GM10266 (cell line): ENCODE results near the gene QRFP.

ENCODE experiments used
- DNase-seq: peaks from one replicate; pipeline ENCODE4 v3.0.0; 2012; ENCODE audit errors: extremely low spot score
- TF ChIP-seq, protein P1 (sequence below): IDR thresholded peaks from 2 replicates; pipeline ENCODE4 v1.5.1; 2012; ENCODE audit warnings: mild to moderate bottlenecking, low read depth; ENCODE audit not compliant: control insufficient read depth, insufficient read depth; ENCODE audit errors: missing control alignments

The QRFP gene

DNA sequence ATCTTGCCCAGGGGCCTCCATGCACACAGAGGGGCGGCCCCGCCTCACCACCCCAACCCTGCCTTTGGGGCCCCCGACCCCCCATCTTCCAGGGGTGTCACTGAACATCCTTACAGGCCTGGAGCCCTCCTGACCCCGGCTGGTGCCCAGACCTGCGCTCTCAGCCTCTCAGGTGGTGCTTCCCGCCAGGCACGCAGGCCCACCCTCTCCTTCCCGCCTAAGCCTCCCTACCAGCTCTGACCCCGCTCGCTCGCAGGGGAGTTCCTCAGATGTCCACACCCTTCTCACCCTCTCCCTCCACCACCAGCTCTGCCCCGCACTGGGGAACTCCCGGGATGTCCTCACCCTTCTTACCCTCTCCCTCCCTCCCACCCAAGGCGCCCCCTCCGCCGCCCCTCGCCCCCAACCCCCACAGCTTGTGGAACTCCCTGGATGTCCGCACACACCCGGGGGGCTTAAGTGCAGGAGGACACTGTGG is 12.3 kb upstream of the QRFP start:
- no peak for DNase-seq
- TF ChIP-seq, protein P1, sequence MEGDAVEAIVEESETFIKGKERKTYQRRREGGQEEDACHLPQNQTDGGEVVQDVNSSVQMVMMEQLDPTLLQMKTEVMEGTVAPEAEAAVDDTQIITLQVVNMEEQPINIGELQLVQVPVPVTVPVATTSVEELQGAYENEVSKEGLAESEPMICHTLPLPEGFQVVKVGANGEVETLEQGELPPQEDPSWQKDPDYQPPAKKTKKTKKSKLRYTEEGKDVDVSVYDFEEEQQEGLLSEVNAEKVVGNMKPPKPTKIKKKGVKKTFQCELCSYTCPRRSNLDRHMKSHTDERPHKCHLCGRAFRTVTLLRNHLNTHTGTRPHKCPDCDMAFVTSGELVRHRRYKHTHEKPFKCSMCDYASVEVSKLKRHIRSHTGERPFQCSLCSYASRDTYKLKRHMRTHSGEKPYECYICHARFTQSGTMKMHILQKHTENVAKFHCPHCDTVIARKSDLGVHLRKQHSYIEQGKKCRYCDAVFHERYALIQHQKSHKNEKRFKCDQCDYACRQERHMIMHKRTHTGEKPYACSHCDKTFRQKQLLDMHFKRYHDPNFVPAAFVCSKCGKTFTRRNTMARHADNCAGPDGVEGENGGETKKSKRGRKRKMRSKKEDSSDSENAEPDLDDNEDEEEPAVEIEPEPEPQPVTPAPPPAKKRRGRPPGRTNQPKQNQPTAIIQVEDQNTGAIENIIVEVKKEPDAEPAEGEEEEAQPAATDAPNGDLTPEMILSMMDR, result no peak

DNA sequence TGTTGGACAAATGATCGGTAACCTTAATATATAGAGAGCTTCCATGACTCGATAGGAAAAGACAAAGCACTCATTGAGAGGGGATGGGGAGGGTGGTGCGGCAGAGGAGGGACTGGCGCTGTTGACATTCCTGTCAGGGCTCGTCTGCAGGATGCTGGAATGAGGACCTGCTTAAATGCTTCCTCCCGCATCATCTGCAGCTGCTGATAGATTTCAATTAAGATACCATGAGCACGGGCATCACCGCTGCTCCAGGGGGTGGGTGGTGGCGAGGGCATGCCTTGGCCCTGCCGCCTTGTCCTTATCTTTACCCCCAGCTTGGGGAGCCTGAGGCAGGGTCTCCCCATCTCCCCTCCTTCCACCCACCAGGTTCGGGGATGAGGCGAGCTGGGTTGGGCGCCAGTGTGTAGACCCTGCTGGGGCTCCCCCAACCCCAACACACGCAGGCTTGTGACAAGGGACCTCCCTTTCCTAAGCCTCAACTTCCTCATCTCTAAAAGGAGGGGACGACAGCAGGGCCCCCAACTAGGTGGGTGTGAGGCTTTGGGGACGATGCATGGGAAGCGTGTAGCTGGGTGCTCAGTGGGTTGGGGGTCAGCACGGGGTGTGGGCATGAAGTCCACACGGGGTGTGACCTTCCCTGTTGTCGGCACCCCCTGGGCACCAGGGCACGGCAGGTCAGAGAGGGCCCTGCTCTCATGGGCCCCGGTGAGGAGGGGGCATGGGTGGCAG is 11.7 kb upstream of the QRFP start:
- DNase-seq, result no peak
- TF ChIP-seq, protein P1, result no peak

DNA sequence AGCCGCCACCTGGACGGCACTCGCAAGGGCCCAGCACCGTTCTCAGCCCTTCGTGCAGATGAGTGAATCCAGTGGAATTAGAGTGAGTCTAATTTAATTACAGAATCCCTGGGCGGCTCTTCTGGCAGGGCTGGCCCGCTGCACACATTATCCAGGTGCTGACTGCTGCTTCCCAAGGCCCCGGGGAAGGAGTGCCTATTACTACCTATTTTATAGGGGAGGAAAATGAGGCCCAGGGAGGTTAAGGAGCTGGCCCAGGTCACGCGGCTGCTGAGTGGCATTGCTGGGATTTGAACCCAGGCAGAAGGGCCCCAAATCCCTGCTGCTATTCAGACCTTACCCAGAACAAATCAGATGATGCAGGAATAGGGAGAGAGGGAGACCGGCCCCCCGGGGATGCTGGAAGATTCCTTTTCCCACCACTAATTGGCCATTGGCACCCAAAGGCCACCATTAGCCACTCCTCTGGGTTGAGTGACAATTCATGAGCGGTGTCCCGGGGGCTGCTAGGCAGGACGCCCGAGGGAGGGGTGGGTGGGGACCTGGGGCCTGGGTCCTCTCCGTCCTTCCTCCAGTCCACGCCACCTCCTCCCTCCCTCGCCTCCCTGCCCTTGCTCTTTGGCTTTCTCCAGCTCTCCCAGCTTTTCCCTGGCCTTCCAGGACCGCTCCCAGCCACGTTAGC is 10.3 kb upstream of the QRFP start:
- TF ChIP-seq, protein P1, result no peak
- DNase-seq, result no peak

DNA sequence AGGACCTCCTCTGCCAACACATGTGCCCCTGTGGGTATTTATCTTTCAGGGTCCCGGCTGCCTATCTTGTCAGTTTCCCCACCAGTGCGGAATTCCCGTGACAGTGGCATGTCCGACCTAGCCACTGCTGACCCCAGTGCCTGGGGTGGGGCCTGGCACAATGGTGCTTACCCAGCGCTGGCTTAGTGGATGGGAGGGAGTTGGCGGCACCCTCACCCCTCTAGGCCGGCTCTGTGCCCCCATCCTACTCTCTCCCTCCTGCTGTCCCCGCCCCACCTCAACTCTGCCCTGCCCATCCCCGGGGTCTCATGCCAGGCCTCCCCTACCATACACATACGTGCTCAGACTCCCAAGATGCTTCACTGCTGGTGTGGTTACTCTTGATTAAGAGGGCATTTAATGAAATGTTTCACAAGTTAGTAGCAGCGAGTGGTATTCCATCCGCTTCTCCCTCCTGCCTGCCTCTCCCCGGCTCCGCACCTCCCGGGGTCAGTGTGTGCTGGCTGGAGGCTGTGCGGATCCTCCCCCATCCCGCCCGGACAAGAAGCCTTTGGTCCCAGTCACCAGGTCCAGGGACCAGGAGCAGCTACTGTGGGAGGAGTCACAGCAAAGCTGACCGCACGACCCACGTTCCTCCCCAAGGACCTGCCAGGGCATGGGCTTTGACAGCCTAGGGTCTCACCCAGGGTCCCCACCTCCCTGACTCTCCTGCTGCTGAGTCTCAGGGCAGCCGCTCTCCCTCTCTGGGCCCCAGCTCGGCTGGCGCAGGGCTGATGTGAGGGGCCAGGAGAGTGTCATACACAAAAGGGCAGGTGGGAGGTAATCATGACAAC is 9.5 kb upstream of the QRFP start:
- TF ChIP-seq, protein P1, result no peak
- DNase-seq, result no peak

DNA sequence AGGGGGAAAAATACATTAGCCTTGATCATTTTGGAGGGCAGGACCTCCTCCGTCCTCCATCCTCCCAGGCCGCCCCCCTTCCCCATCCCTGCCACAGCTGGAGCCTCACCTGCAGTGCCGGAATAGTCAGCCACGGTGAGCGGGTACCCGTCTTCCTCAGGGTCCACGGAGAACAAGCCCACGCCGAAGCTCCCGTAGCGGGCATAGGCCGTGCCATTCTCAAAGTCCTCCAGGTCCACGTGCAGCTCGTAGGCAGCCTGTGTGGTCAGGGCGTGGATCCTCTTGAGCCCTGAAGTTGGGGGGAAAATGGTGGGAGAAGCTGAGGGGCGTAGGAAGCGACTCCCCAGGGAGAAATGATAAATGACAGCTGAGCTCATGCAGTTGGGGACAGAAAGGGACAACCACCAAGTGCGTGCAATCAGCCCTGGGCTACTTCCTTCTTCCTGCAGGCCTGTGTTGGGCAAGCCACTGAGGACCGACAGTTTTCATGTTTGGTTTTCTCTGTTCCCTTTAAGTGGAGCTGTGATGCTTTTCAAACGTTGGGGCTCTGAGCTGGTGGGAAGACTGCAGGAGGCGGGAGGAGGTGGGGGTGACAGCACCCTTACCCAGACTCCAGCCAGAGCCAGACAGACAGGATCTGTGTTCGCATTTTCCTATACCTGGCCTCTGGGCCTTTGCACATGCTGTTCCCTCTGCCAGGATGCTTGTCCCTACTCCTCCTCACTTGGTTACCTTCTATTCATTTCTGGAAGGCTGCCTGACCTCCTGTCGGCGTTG is 8.7 kb upstream of the QRFP start:
- no peak for DNase-seq
- TF ChIP-seq, protein P1, result no peak

DNA sequence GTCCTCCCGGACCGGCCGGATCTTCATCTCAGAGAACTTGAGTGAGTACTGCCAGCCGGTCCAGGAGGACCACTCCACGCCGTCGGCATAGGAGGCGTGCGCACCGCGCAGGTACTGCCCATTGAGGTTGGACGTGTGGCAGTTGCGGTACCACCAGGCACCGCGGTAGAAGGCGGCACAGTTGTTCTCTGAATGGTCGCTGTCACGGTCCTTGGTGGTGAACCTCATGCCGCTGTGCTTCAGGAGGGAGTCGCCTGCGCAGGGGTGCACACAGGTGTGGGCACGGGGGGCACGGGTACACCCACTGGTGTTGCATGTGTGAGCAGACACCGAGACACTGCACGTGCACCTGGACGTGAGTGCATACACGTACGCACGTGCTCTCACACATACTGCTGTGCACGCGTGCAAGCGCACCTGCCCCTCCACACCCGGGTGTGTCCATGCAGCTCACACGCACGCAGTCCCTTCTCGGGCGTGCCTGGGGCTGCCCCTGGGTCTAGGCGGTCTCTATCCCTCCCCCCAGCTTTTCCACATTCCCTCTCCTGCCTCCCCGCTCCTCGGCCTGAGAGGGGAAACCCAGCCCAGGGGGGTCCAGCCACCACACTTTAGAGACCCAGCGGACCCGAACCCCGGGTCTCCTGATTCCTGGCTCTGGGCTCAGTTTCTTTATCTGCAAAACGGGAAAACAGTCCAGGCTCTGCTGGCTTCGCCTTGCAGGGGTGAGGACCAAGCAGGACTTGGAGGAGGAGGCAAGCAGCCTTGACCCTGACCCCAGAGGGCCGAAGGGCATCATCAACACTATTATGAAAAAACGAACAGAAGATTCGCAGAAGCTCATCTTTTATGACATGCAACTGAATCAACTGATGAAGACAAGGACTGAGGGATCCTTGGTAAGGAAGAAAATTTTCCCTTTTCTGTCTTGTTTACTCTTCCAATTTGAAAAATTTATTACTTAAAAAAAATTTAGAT is 7.7 kb upstream of the QRFP start:
- DNase-seq, result no peak
- TF ChIP-seq, protein P1, result no peak
